Left ventricle myocardium inferior (tissue), 1 donor: Measurements from ENCODE around the gene ZNF621. TPM values are rescaled to one million over a fixed set of nuclear protein-coding genes. Genes with fewer than 3 reads are reported as not detected.

Experiments used
- DNase-seq: peaks from one replicate; pipeline ENCODE4 v3.0.0-alpha.2; 2020
- H3K27ac ChIP-seq: fragments of 200-600 bp; replicated peaks from 2 replicates; pipeline ENCODE4 v1.8.0; 2021
- H3K27me3 ChIP-seq: fragments of 200-600 bp; 2 replicates; pipeline ENCODE4 v1.8.0; 2021; ENCODE audit warnings: low read depth
- H3K36me3 ChIP-seq: fragments of 200-600 bp; 2 replicates; pipeline ENCODE4 v1.8.0; 2021
- H3K4me1 ChIP-seq: fragments of 200-600 bp; 2 replicates; pipeline ENCODE4 v1.8.0; 2021
- H3K4me3 ChIP-seq: fragments of 200-600 bp; 2 replicates; pipeline ENCODE4 v1.8.0; 2021; ENCODE audit warnings: mild to moderate bottlenecking, moderate library complexity
- H3K9me3 ChIP-seq: fragments of 200-600 bp; replicated peaks from 2 replicates; pipeline ENCODE4 v1.8.0; 2021
- CTCF ChIP-seq: fragments of 200-600 bp; IDR thresholded peaks from 2 replicates; pipeline ENCODE4 v1.8.0; 2021; ENCODE audit warnings: antibody characterized with exemption, mild to moderate bottlenecking, borderline replicate concordance
- intact Hi-C: fragments of 100-400 bp; cut with micrococcal nuclease; formaldehyde crosslinking; loops from one replicate; pipeline ENCODE4 v1.11.0; 2022
- total RNA-seq: library from RNA; stranded (reverse); fragmentation: NEBNext Ultra II Directional; extraction: Animal tissue kit (Norgen Biotek cat#: 25700); gene quantifications from one replicate; pipeline ENCODE4 v1.2.1, GENCODE V29; 2021
- donor health status: DM: no; HTN: yes; CAD: no; lungs with severe emphysema.

Gene ZNF621
- total RNA-seq, 1 donor from 2014 or later: 10.2 TPM

DNA sequence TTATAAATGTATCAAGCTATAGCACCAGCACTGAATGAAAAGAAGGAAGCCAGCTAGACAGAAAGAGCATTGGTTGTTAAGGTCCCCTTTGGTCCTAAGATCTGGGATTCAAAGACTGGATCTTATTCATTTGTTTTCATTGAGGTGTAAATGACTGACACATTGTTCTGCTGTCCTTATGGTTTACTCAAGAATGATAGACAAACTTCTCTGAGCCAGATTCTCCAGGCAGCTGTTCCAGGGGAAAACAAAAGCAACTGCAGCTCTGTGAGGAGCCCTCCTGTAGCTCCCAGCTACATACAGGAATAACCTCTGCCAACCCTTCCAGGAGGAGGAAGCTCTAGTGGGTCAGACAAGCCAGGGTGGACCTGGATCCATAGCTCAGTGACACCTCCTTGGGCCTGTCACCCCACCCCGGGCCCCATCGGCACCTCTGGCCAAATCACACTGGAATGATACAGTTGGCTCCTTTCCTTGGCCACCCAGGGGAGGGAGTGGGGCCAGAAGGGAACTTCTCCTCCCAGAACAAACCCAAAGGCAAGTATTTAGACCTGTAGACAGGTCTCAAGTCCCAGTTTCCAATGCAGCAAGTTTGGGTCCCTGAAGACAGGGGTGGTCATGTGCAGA, 57.8 kb downstream of the ZNF621 start:
- Histone ChIP-seq H3K9me3 (no peaks in the 10 kb centered on the region), H3K27ac (no peak overlapping the region), H3K36me3 (no peaks in the 10 kb centered on the region), H3K27me3 (no peaks in the 10 kb centered on the region), H3K4me1 (peaks cover 29% of the 10 kb centered on the region), H3K4me3 (no peak overlapping the region)
- no peak for DNase-seq
- intact Hi-C loops: loop anchor here (5.0 to 10.0 kb wide), 2 partner anchors 392 to 620 kb away; no protein-coding TSS in a partner anchor
- no peak for TF ChIP-seq CTCF

DNA sequence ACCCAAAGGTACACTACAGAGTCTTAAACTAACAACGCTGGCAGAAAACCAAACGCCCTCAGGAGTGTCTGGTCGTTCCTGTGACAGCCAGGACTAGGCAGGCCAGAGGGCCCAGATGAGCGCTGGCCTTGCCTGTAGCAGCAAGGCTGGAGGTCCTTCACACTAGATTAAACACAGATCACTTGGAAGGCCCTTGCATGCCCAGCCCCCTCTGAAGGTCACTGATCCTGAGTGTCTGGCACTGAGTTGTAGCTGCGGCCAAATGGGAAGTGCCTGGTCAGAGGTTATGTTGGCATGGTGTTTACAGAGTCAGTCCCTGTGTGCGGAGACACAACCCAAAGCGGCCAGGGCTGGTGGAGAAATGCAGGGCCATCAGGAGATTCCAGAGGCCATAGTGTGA, 58.9 kb downstream of the ZNF621 start:
- DNase-seq: no peak
- Histone ChIP-seq H3K4me3 (no peak overlapping the region), H3K9me3 (no peaks in the 10 kb centered on the region), H3K27me3 (no peaks in the 10 kb centered on the region), H3K36me3 (no peaks in the 10 kb centered on the region), H3K4me1 (peaks cover 29% of the 10 kb centered on the region), H3K27ac (no peak overlapping the region)
- intact Hi-C loops: loop anchor here (5.0 to 10.0 kb wide), 2 partner anchors 391 to 619 kb away; no protein-coding TSS in a partner anchor
- no peak for TF ChIP-seq CTCF

- Histone ChIP-seq H3K4me3 (peak overlapping the region; percentile 34), H3K36me3 (no peaks in the 10 kb centered on the region), H3K27me3 (no peaks in the 10 kb centered on the region), H3K9me3 (no peaks in the 10 kb centered on the region), H3K4me1 (peaks cover 29% of the 10 kb centered on the region), H3K27ac (peak overlapping the region; percentile 31)
- intact Hi-C loops: loop anchor here (5.0 to 10.0 kb wide), 2 partner anchors 390 to 618 kb away; no protein-coding TSS in a partner anchor
- DNase-seq: peak; percentile 90
- peak; percentile 98 for TF ChIP-seq CTCF
These were observed 59.9 kb downstream of the ZNF621 start for GRCh38 chr3:40584625-40585189.

DNA sequence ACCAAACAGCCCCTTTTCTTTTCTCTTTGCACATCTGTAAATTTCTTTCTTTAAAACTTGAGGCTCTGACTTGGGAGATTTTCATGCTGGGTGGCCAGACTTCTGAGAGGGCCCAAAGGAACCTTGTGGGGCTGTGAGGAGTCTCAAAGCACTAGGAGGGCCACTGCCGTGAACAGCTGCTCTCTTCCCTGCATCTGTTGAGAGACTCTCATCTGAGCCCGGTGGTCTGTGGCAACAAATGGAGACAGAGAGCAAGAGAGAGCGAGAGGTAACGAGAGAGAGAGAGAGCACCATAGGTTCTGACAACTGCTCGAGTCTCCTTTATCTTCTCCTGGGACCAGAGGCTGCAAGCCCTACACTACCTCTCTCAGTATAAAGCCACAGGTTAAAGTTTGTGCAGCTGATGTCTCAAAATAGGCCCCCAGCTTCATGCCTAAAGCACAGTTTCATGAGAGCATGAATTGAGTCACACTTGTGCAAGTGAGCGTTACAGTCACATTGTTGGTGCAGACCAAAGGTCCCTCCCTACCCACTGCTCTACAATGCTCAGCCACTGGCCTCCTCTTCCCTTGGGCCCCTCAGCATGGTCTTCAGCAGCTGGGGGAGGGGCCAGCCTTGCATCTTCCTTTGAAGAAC, 60.7 kb downstream of the ZNF621 start:
- TF ChIP-seq CTCF: no peak
- Histone ChIP-seq H3K4me3 (no peak overlapping the region), H3K27me3 (no peaks in the 10 kb centered on the region), H3K27ac (peak overlapping the region; percentile 31), H3K4me1 (peaks cover 29% of the 10 kb centered on the region), H3K9me3 (no peaks in the 10 kb centered on the region), H3K36me3 (no peaks in the 10 kb centered on the region)
- intact Hi-C loops: loop anchor here (10.0 kb wide), 1 partner anchor 389 kb away; no protein-coding TSS in a partner anchor
- DNase-seq: no peak

DNA sequence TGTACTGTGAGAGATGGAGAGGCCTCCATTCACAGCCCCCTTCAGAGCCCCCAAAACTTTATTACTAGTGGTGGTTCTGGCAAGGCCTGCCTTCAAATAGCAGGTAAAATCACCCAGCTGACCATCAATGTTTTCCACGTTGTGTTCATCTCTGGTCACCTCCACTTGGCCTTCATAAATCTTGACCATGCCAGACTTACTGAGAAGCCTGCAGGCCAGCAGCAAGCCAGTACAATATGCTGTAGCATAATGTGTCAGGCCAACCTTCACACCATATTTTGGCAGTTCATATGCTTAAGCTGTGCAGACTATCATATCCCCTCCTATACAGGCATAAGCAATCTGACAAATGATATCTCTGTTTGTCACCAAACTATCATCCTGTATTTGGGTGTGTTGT, 62.1 kb downstream of the ZNF621 start:
- Histone ChIP-seq H3K4me3 (no peak overlapping the region), H3K9me3 (no peaks in the 10 kb centered on the region), H3K27ac (no peak overlapping the region), H3K4me1 (peaks cover 29% of the 10 kb centered on the region), H3K27me3 (no peaks in the 10 kb centered on the region), H3K36me3 (no peaks in the 10 kb centered on the region)
- intact Hi-C loops: loop anchor here (10.0 kb wide), 1 partner anchor 388 kb away; no protein-coding TSS in a partner anchor
- DNase-seq: no peak
- TF ChIP-seq CTCF: no peak
